ENCODE measurements around the gene MCCD1.

MCCD1 gene

DNA sequence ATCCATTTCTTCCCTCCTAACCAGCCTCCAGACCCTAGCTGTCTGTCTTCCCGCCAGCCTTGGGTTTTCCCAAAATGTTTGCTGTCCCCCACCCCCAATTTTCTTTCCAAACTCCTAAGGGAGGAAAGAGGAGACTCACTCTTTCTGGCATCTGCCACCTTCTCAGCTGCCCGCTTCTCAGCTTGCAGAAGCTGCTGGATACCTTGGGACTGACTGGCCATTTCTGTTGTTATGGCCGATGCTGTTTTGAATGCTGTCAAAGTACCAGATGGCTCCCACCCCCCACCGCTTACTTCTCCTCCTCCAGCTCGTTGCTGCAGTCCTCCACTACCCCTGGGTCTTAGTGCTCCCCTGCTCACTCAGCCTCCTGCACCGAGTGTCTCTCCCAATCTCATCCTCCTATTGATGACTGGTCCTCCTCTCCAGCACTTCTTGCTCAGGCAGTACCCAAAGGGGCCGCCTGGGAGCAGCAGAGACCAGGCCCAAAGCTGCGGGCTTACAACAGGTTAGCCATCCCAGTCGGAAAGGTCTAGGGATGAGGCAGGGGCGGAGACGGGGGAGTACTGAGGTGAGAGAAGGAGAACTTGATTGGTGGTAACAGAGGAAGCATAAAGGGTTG, 17.7 kb downstream of the MCCD1 start, which contains the start of gene ATP6V1G2:
ATP6V1G2 (minus strand) TSS at position 270 of the 619 bp plus-strand sequence; CDS start at position 221, 49 bp downstream.
- Histone ChIP-seq H3K4me3 (ENCODE audit: low read depth, low read length) (peak within 1 kb of the TSS; percentile 47), H3K9me3 (ENCODE audit: control insufficient read depth, insufficient read depth, low read depth, low read length) (no peaks in the 10 kb centered on the region), H3K36me3 (ENCODE audit: control insufficient read depth in 2 of 2, insufficient read depth in 1 of 2, low read length in 2 of 2) (peaks cover 18 to 34% of the 10 kb centered on the region in 2 experiments; a peak in 2 of 3 replicates), H3K4me1 (ENCODE audit: control insufficient read depth, insufficient read depth, low read length) (peaks cover 2% of the 10 kb centered on the region; the same call in 1 of the 2 replicates), H3K27ac (ENCODE audit: extremely low read depth, low read depth, low read length) (peak within 1 kb of the TSS; percentile 50)
- ChIA-PET CTCF (interaction anchor here (0.5 to 13.9 kb wide), 34 partner anchors 10 to 696 kb away, joined by 3 to 431 read pairs (median 4); partner anchors contain the start of genes APOM, BAG6, HSPA1B and LST1), POLR2A (interaction anchor here (0.6 to 3.1 kb wide), 24 partner anchors 9 to 316 kb away, joined by 3 to 20 read pairs (median 4); partner anchors contain the start of genes ABHD16A, BAG6, C6orf47 and GPANK1)
- no peak for TF ChIP-seq ELK4 (IDR thresholded peaks at IDR 0.05; ENCODE audit: borderline replicate concordance, low read depth, low read length)
- TF ChIP-seq SCRT1 (tag by site-specific recombination; IDR thresholded peaks at IDR 0.05; ENCODE audit: borderline replicate concordance), result peak; percentile 99
- no peak for TF ChIP-seq ZFP37 (tag by site-specific recombination; IDR thresholded peaks at IDR 0.05)
- TF ChIP-seq KLF17 (tag by site-specific recombination; IDR thresholded peaks at IDR 0.05), result peak; percentile 59
- no peak for TF ChIP-seq ZNF449 (tag by site-specific recombination; IDR thresholded peaks at IDR 0.05)
- TF ChIP-seq, protein P1, sequence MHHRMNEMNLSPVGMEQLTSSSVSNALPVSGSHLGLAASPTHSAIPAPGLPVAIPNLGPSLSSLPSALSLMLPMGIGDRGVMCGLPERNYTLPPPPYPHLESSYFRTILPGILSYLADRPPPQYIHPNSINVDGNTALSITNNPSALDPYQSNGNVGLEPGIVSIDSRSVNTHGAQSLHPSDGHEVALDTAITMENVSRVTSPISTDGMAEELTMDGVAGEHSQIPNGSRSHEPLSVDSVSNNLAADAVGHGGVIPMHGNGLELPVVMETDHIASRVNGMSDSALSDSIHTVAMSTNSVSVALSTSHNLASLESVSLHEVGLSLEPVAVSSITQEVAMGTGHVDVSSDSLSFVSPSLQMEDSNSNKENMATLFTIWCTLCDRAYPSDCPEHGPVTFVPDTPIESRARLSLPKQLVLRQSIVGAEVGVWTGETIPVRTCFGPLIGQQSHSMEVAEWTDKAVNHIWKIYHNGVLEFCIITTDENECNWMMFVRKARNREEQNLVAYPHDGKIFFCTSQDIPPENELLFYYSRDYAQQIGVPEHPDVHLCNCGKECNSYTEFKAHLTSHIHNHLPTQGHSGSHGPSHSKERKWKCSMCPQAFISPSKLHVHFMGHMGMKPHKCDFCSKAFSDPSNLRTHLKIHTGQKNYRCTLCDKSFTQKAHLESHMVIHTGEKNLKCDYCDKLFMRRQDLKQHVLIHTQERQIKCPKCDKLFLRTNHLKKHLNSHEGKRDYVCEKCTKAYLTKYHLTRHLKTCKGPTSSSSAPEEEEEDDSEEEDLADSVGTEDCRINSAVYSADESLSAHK (tag by site-specific recombination; IDR thresholded peaks at IDR 0.05), result no peak
- TF ChIP-seq ZNF416 (tag by site-specific recombination; IDR thresholded peaks at IDR 0.05), result no peak
- TF ChIP-seq ZNF510 (tag by site-specific recombination; IDR thresholded peaks at IDR 0.05; ENCODE audit: insufficient replicate concordance), result no peak
- TF ChIP-seq ZNF530 (tag by site-specific recombination; IDR thresholded peaks at IDR 0.05; ENCODE audit: low read depth), result no peak
- TF ChIP-seq ZNF660 (tag by site-specific recombination; IDR thresholded peaks at IDR 0.05), result peak; percentile 96
- peak; percentile 11; the same call in 1 of the 2 replicates for TF ChIP-seq ZBTB20 (tag by site-specific recombination; IDR thresholded peaks at IDR 0.05)
- TF ChIP-seq KLF16 (tag by site-specific recombination; IDR thresholded peaks at IDR 0.05), result peak; percentile 26; the same call in 1 of the 2 replicates
- TF ChIP-seq ZBTB7A (tag by site-specific recombination; IDR thresholded peaks at IDR 0.05; ENCODE audit: low read depth), result no peak
- TF ChIP-seq, protein P2, sequence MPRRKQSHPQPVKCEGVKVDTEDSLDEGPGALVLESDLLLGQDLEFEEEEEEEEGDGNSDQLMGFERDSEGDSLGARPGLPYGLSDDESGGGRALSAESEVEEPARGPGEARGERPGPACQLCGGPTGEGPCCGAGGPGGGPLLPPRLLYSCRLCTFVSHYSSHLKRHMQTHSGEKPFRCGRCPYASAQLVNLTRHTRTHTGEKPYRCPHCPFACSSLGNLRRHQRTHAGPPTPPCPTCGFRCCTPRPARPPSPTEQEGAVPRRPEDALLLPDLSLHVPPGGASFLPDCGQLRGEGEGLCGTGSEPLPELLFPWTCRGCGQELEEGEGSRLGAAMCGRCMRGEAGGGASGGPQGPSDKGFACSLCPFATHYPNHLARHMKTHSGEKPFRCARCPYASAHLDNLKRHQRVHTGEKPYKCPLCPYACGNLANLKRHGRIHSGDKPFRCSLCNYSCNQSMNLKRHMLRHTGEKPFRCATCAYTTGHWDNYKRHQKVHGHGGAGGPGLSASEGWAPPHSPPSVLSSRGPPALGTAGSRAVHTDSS (tag by site-specific recombination; IDR thresholded peaks at IDR 0.05), result no peak
- TF ChIP-seq ZSCAN4 (tag by site-specific recombination; IDR thresholded peaks at IDR 0.05), result no peak
- no peak for TF ChIP-seq ZNF544 (tag by site-specific recombination; IDR thresholded peaks at IDR 0.05)
- no peak for TF ChIP-seq ZNF146 (tag by site-specific recombination; IDR thresholded peaks at IDR 0.05)
- no peak for TF ChIP-seq ZNF792 (tag by site-specific recombination; IDR thresholded peaks at IDR 0.05)
- 0 out of 2 replicates have a peak, but pooled peaks have one; percentile 27 for TF ChIP-seq YY1 (tag by site-specific recombination; IDR thresholded peaks at IDR 0.05)
- no peak for TF ChIP-seq ZNF580 (tag by site-specific recombination; IDR thresholded peaks at IDR 0.05)
- TF ChIP-seq GLI2 (tag by site-specific recombination; IDR thresholded peaks at IDR 0.05; ENCODE audit: borderline replicate concordance, low read depth), result no peak
- TF ChIP-seq ZNF112 (tag by site-specific recombination; IDR thresholded peaks at IDR 0.05), result no peak
- no peak; the same call in 1 of the 2 replicates for TF ChIP-seq ZNF629 (tag by site-specific recombination; IDR thresholded peaks at IDR 0.05)
- peak; percentile 34 for TF ChIP-seq EGR2 (tag by site-specific recombination; IDR thresholded peaks at IDR 0.05; ENCODE audit: low read depth)
- no peak for TF ChIP-seq ZNF138 (tag by site-specific recombination; IDR thresholded peaks at IDR 0.05; ENCODE audit: borderline replicate concordance)
- no peak for TF ChIP-seq ZNF23 (tag by site-specific recombination; IDR thresholded peaks at IDR 0.05; ENCODE audit: borderline replicate concordance)
- no peak for TF ChIP-seq ZNF391 (tag by site-specific recombination; IDR thresholded peaks at IDR 0.05; ENCODE audit: borderline replicate concordance, low read depth)
- peak; percentile 89 for TF ChIP-seq ZNF10 (tag by site-specific recombination; IDR thresholded peaks at IDR 0.05)
- TF ChIP-seq KLF9 (tag by site-specific recombination; IDR thresholded peaks at IDR 0.05; ENCODE audit: low read depth), result 0 out of 2 replicates have a peak, but pooled peaks have one; percentile 12
